GM19468 (cell line): ENCODE results near the gene FLAD1.
"Not testable (repeated sequence)": the region's sequence is repeated elsewhere in the genome, so short reads cannot be mapped to it uniquely, and the experiment has no call there.

Source experiments
- ATAC-seq: cut with Tn5 transposase; IDR thresholded peaks from one replicate; pipeline ENCODE4 v1.9.1; 2021; ENCODE audit warnings: mild to moderate bottlenecking, moderate library complexity, moderate number of reproducible peaks; ENCODE audit not compliant: unreplicated experiment; ENCODE audit errors: extremely low read depth

The FLAD1 gene

DNA sequence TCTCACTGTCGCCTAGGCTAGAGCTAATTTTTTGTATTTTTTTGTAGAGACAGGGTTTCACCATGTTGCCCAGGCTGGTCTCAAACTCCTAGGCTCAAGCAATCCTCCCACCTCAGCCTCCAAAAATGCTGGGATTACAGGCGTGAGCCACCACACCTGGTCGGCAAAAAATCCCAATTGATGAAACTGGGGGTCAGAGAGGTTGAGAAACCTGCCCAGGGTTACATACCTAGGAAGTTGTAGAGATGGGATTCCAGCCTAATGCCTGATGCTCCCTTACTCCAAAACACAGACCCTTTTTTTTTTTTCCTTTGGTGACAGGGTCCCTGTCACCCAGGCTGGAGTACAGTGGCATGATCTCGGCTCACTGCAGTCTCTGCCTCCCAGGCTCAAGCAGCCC is 3.6 kb downstream of the FLAD1 start:
- ATAC-seq, result not testable (repeated sequence)

GRCh38 chr1:154987326-154987725 is 4.2 kb downstream of the FLAD1 start:
- ATAC-seq, result no peak

- no peak for ATAC-seq
Measured at GRCh38 chr1:154988058-154988954, 5.2 kb downstream of the FLAD1 start.

DNA sequence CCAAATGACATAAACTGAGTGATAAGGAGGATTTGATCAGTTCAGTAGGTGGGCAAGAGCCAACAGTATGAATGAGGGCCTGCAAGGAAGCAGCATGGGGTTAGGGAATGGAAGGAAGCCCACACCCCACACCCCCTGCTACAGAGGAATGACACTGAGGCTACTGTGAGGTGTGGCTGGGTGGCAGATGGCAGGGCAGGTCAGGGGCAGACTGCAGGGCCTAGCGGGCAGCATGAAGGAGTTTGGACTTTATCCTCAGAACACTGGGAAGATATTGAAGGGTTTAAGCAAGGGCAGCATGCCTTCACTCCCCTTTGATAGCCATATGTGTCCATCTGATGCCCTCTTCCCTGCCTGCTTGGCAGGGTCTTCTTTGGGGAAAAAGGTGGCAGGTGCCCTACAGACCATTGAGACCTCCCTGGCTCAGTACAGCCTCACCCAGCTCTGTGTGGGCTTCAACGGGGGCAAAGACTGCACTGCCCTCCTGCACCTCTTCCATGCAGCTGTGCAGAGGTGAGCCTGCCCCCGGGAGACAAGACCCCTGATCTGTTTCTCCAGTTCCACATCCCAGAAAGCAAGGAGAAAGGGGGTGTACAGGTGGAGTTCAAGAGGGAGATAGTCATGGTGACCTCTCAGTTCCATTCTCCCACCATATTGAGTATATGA is 6.2 kb downstream of the FLAD1 start:
- ATAC-seq, result no peak

DNA sequence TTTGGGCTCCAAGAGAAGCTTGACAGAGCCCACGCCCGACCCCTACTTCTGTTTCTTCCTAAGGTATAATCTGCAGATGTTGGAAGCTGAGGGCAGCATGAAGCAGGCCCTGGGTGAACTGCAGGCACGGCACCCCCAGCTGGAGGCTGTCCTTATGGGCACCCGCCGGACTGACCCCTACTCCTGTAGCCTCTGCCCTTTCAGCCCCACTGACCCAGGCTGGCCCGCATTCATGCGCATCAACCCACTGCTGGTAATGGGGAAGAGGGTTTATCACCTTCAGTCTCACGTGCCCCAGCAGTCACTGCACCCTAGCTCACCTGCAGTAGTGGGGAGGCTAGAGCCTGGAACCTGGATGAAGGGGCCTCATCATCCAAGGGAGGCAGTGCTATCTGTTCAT is 7.1 kb downstream of the FLAD1 start:
- no peak for ATAC-seq

DNA sequence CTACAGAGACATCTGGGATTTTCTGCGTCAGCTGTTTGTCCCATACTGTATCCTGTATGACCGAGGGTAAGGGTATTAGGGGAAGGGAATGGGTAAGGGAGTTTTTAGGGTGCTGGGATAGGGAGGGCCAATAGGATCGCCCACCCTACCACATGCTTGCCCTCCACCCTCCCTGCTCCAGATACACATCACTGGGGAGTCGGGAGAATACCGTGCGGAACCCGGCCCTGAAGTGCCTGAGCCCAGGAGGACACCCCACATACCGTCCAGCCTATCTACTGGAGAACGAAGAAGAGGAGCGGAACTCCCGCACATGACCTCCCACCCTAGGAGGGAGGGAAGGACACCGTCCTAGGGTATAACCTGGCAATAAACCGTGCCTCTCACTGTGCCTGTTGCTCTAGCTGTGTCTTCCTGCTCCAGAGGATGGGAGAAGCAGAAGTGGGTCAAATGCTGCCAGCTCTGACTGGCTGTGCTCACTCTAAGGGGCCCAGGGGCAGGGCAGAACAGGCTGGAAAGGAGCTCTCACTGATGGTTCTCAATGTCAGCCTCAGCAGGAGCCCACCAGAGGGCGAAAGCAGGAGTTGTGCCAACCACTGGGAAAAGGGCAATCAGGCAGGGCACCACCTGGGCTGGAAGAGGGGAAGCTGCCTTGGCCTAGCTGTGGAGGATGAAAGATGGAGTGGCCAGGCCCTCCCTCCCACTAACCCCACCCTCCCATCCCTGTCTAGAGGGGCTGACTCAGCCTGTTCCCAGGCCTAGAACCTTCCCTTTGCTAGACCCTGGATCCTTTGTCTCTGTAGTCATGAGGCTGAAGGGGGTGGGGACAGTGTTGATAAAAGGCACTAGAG is 9.8 kb downstream of the FLAD1 start:
- no peak for ATAC-seq

GRCh38 chr1:154993572-154994268 is 10.6 kb downstream of the FLAD1 start, which contains the start of gene LENEP:
LENEP (plus strand) TSS chr1:154993586; CDS start chr1:154993608, 22 bp downstream.
- no peak for ATAC-seq

- ATAC-seq, result no peak
Measured at GRCh38 chr1:154994269-154994587, 11.1 kb downstream of the FLAD1 start.

DNA sequence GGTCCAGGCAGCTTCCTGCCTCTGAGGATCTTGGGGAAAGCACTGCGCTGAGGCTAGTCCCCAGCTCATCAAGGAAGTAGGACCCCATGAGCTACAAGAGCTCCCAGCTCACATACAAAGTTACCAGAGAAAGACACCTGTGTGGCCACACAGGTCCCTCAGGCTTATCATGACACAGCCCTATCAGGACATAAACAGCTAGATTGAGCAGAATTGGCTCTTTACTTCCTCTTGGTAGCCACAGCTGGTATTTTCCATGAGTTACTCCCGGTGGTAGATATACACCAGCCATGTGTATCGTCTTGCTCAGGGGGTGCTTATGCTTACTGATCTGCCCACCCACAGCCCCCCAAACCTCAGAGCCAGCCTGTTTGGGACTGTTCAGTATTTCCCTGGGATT is 11.4 kb downstream of the FLAD1 start:
- no peak for ATAC-seq

- ATAC-seq, result not testable (repeated sequence)
Measured at GRCh38 chr1:154995301-154995983, 12.3 kb downstream of the FLAD1 start.

GRCh38 chr1:154996966-154997701 is 14.0 kb downstream of the FLAD1 start:
- ATAC-seq, result no peak

GRCh38 chr1:154998201-154998780 is 15.1 kb downstream of the FLAD1 start:
- no peak for ATAC-seq

DNA sequence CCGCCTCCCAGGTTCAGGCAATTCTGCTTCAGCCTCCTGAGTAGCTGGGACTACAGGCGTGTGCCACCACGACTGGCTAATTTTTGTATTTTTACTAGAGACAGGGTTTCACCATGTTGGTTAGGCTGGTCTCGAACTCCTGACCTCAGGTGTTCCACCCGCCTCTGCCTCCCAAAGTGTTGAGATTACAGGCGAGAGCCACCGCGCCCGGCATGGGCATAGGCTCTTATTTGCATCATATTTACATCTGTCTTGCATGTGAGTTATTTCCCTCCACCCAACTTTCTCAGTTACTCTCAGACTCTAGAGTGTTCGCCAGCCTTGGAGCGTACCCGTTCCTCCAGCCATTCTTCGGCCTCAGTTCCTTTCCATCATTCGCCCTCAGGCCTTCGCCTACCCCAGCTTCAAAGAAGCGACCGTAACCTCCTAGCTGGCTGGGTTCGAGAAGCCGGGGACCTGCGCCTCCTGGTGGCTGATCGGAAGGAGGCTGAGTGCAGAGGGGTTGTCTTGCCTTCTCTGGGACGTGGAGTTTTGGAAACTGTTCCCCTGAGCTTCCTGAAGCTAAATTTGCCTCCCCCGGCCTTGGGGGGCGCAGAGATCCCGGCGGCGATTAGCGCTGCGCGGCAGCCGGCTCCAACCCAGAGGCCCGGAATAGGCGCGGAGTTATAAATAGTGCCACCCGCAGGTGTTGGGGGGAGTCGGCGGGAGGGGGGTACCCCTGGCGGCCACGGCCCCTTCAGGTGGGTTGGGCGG is 15.8 kb downstream of the FLAD1 start:
- ATAC-seq, result no peak

- ATAC-seq, result no peak
Measured at GRCh38 chr1:154999571-155000410, 16.6 kb downstream of the FLAD1 start.

- ATAC-seq, result no peak
Measured at GRCh38 chr1:155000411-155000725, 17.2 kb downstream of the FLAD1 start.

GRCh38 chr1:155000726-155001424 is 17.7 kb downstream of the FLAD1 start:
- no peak for ATAC-seq

GRCh38 chr1:155001425-155001674 is 18.2 kb downstream of the FLAD1 start:
- no peak for ATAC-seq
